Stimulated activated CD8-positive, alpha-beta memory T cell treated with anti-CD3 and anti-CD28 coated beads, Interleukin-2, amount 100 ng/mL, for 48 hours (primary cell): Measurements from ENCODE around the gene VSNL1.
"Not testable (repeated sequence)": the region's sequence is repeated elsewhere in the genome, so short reads cannot be mapped to it uniquely, and the experiment has no call there.

Source experiments
- DNase-seq, 2 donors: peaks; one replicate each; pipeline ENCODE4 v3.0.0-alpha.2; 2020; ENCODE audit warnings: low read depth in 2 of 2

The VSNL1 gene

DNA sequence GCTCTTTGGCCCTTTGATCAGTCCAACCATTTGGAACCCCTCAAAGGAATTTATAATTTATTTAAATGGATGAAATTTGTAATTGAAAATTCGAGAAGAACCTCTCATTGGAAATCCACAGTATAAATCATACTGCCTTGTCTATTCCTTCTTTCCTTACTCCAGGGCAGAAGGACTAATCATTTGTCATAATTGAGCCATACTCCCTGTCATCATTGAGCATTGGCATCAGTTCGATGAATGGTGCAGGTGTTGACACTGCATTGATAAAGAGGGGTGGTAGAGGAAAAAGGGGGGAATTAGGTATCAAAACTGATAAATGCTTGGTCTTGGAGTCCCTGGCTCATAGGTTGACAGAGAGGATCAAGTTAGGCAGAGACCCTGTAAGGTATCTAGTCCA, 2.0 kb downstream of the VSNL1 start:
- DNase-seq, result no peak

DNA sequence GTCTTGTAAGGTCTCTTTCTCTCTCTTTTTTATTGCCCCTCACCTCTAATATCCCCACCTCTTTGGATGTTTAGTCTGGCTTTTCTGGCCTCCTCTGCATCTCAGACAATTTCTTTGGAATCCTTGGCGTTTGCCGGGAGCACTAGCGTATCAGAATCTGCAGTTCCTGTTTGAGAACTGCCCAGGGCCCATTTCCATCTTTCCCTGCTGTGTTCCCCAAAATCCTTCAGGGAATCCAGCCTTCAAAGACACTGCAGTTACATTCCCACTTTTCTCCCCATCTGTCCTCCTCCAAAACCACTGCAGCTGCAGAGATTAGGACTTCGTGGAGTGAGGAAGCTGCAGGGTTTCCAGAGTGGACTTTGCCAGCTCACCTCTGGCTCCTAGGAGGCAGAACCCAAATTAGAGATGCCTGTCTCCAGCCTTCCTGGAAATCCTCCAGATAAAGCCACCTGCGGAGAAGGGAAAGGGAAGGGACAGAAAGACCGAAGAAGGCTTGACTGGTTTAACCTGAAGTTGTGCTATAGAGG, 2.7 kb downstream of the VSNL1 start:
- DNase-seq, result no peak

DNA sequence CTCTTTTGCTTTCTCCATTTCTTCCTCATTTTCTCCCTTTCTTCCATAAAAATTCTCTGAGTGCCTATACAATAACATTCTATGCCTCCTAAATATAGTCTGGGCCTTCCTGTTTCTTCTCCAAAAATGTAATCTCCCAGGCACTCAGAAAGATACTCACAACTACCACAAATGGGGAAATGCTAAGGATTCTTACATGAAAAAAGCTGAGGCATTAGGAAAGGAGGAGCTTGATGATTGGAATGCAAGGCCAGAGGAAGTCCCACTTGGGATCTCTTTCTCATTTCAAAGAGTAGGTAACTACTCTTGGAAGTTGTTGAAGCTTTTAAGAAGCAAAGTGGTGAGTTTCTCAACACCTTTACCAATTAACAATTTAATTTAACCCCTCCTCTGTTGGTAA, 3.4 kb downstream of the VSNL1 start:
- no peak for DNase-seq

GRCh38 chr2:17544256-17544655, 3.8 kb downstream of the VSNL1 start:
- no peak for DNase-seq

DNA sequence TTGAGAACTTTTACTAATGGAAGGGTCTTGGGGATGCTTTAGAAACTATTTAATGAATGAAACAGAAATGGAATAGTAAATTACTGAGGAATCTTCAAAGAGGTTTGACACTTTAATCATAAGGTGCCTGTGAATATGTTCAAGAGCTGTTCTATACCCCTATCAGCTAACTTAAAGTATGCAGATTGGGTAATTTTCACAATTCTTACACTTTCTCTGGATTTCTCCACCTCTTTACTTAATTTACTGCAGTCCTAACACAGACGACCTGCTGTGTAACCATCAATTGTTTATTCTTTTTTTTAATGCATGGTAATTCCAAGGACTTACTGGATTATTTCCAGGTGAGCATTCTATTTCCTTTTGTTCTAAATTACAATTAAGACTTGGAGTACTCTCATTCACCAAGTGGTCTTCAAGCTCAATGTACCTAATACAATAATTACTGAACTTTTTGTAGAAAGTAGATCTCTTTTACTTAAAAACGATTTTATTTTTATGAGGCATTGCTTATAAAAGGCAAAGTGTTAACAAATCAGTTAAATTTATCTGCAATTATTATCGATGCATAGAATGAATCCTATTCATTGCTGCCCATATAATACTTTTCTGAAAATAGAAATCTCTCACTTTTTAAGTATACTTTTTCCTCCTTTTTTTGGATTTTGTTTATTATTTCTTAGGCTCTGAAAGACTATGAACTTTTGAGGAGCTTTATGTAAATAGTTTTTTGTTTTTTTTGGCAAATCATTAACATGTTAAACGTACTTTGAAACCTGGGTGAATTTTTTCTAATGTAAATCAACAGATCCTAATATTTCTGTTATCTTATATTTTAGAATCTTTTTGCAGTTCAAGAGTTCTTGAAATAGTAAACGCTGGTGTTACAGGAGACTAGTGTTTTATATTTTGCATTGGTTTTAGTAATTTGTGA, 5.5 kb downstream of the VSNL1 start:
- no peak for DNase-seq

- DNase-seq, result no peak
These were observed 6.7 kb downstream of the VSNL1 start for GRCh38 chr2:17547237-17547636.

DNA sequence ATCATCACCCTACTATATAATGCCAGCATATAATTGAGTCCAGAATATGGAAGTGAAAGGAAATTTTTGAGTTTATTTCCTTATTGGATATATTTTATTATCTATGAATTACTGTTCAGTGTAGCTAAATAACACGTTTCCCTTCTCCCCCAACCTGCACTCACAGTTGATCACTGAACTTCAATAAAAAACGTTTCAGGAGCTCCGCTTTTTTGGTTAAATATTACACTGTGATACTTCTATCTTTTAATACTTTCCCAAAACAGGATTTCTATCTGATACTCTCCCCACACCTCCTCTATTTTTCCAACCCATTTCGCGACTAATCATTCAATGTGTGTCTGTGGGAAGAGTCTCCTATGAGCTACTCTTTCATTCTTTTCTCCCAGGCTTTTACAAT, 7.2 kb downstream of the VSNL1 start:
- DNase-seq, result no peak

GRCh38 chr2:17550907-17551306, 10.4 kb downstream of the VSNL1 start:
- no peak for DNase-seq

DNA sequence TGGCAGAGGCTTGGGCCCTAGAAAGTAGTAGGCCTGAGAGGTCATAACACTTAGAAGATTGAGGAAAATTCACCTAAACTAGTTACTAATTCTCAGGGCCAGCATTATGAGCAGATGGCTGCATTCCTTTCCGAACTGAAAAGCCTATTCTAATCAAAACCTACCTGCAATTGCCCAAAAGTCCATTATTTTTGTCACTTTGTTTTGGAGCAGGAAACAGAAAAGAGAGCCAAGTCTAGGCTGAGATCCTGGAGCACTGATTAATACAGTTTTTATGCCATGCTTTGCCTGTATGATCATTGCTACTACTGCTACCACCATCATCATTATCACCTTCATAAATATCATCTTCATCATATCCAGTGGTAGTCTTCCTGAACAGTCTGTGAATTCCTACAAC, 14.7 kb downstream of the VSNL1 start:
- DNase-seq, result no peak

DNA sequence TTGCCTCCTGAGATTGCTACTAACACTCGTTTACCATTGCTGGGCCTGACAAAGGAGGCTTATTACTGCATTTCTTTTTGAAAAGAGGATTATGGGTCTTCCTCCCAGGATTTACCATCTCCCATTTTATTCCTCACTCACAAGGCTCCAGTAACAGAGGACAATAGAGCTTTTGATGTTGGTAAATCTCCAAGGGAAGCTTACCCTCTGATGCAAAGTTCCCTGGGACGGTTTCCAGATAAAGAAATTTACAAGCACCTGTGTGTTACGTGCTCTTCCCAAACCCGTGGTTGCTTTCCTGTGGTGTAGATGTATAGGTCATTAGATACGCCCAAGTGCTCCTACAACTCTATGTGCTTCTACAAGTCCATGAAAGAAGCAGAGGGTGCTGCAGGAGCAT, 17.1 kb downstream of the VSNL1 start:
- no peak for DNase-seq

DNA sequence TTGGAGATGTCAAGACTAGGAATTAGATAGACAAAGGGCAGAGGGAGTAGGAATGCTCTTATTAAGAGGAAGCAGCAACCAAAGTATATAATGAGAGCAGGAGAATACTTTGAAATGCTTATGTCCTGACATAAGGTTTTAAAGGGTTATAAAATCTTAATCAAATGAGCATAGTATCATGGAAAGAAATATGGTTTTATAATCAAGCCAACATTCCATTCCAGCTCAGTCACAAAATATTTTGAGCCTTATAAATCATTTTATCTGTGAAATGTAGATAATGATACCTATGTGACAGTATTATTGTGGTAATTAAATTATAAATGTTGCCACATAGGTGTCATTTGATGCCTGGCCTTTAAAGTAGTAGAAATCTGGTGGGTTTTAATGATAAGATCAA, 17.6 kb downstream of the VSNL1 start:
- no peak for DNase-seq

- DNase-seq, result no peak
These were observed 18.4 kb downstream of the VSNL1 start for GRCh38 chr2:17558878-17559277.

DNA sequence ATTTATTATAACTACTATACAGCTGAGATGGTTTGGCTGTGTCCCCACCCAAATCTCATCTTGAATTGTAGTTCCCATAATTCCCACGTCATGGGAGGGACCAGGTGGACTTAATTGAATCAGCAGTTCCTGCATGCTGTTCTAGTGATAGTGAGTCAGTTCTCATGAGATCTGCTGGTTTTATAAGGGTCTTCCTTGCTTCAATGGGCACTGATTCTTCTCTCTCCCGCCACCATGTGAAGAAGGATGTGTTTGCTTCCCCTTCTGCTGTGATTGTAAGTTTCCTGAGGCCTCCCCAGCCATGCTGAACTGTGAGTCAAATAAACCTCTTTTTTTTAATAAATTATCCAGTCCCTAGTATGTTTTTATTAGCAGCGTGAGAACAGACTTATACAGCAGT, 25.2 kb downstream of the VSNL1 start:
- DNase-seq, result not testable (repeated sequence)

GRCh38 chr2:17571681-17572080, 31.2 kb downstream of the VSNL1 start:
- DNase-seq, result no peak

DNA sequence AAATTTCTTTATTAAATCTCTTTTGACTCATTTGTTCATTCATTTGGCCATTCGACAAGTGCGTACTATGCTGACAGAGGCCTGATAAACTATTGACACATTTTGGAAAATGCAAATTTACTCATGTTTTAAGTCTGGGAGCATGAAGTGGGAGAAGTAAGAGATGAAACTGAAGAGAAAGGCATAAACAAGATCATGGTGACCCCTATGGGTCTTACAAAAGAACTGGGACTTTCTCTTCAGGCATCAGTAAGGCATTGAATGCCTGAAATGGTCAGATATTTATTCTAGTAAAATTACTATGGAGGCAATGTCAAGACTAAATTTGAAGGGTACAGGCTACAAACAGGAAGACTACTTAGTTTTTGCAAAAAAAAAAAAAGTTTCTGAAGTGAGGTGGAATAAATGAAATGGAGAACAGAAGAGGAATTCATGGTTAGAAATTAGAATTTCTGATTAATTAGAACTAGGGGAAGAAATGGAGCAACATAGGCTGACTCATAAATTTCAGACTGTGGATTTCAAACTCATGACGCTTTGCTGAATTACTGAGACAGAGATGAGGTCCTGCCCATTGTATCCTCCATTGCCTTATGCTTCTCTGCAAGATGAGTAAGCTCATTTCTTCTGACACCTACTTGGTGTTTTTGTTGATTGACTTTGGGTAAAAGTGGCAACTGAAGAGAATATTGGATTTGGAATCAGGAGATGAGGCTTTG, 32.7 kb downstream of the VSNL1 start:
- no peak for DNase-seq

DNA sequence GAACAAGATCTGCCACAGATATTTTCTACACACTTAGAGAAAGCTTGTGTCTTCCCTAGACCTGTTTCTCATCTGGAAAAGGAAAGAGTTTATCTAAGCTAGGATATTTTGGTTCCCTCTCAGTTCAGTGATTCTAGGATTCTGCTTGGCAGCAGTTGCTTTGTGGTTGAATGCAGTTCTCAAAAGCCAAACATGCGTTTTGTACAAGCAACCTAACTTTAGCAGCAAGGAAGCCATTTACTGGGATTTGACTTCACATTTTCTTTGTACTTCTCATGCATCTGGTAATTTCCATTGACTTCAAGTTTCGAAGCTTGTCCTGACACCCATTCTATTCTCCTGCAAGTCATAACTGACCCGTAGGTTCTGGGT, 33.3 kb downstream of the VSNL1 start:
- no peak for DNase-seq

DNA sequence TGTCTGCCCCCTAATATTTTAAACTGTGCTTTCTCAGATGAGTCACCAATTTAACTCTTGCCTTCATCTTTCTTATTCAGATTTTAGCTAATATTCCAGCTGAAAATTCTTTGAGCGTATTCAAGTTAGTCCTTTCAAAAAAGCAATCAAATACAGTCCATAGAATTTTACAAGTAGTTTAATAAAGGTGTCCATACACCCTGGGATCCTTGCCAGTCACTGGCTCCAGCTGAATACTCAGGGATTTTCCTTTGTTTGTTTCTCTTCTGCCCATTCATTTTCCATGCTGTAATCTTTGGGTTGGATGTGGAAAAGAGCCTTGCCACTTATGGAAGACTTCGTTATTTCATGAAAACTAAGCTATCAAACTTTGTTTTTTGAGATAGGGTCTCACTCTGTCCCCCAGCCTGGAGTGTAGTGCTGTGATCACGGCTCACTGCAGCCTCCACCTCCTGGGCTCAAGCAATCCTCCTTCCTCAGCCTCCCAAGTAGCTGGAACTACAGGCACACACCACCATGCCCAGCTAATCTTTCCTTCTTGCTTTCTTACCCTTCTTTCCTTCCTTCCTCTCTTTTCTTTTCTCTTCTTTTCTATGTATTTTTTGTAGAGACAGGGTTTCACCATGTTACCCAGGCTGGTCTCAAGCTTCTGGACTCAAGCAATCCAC, 34.0 kb downstream of the VSNL1 start:
- DNase-seq, result no peak

GRCh38 chr2:17576802-17577201, 36.3 kb downstream of the VSNL1 start:
- DNase-seq, result no peak

DNA sequence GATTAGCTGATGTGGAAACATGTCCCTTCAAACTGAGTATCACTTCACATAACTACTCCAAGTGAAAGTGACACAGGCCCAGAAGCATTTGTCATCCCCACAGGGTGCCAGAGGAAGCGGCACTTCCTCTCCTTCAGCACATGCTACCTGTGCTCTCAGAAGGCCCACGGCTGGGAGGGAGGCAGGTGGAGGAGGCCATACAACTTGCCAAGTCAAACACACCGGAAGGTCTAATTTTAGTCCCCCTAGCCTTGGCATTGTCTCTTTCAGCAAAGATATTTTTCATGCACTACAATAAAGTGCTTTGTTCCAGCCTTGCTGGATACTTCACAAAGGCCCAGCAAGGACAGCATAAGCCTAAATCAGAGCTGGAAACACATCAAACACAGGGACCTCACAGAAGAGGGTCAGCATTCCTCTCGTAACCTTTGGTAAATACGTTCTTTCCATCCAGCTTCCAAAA, 38.0 kb downstream of the VSNL1 start:
- no peak for DNase-seq

GRCh38 chr2:17579605-17580318, 39.3 kb downstream of the VSNL1 start:
- DNase-seq, result no peak

GRCh38 chr2:17580319-17580715, 39.8 kb downstream of the VSNL1 start:
- DNase-seq, result no peak

DNA sequence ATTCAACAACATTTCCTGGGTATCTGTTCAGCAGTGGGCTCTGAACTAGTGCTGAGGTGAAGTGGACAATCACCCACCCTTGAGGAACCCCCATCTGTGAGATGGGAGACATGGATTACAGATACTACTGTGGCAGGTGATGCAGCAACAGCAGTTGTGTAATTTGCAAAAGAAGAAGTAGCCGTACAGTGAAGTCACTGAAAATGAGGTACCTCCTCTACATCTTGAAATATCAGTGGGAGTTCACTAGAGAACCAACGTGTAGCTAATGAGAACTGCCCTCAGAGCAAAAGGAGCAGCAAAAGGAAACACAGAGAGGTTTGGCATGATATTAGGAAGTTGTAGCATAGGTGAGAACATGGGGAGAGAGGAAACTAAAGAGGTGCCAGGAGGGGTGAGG, 41.3 kb downstream of the VSNL1 start:
- no peak for DNase-seq
